DND-41 (cell line): ENCODE measurements around the gene KIT.

Source experiments
- CTCF ChIP-seq: IDR thresholded peaks from 2 replicates; pipeline ENCODE4 v1.5.1; 2012; ENCODE audit warnings: borderline replicate concordance, low read length, moderate library complexity, mild to moderate bottlenecking; ENCODE audit not compliant: poor library complexity, severe bottlenecking; ENCODE audit errors: extremely low read depth
- EZH2 ChIP-seq: IDR thresholded peaks from 3 replicates; pipeline ENCODE4 v1.6.1; 2012; ENCODE audit warnings: borderline replicate concordance, low read depth, mild to moderate bottlenecking, moderate library complexity, low read length, inconsistent platforms; ENCODE audit not compliant: severe bottlenecking

- TF ChIP-seq CTCF, result no peak
- TF ChIP-seq EZH2, result no peak
Observed at GRCh38 chr4:54654753-54655152, 3.0 kb upstream of the KIT start.
